GM19467 (cell line): ENCODE results near the gene NPVF.

Experiments
- ATAC-seq: cut with Tn5 transposase; IDR thresholded peaks from one replicate; pipeline ENCODE4 v1.9.1; 2021; ENCODE audit warnings: mild to moderate bottlenecking, moderate library complexity; ENCODE audit not compliant: unreplicated experiment

Gene NPVF

GRCh38 chr7:25179325-25179724 lies 49.0 kb downstream of the NPVF start:
- ATAC-seq, result no peak
